ENCODE data around the gene PTER. TPM values are rescaled to one million over a fixed set of nuclear protein-coding genes. Genes with fewer than 3 reads are reported as not detected.

PTER gene
- total and polyA plus RNA-seq, 10 of the 15 experiments (the other 5 are each of a cell fraction or from before 2014, with no cell fraction given), result 16.0 to 31.2 (median 23.1) TPM

- ChIA-PET POLR2A (interaction anchor here (0.9 to 1.2 kb wide), 2 partner anchors 37 to 41 kb away, joined by 3 to 6 read pairs; partner anchors contain the start of gene PTER), CTCF (no interaction called here), RAD21 (ENCODE audit: unreplicated experiment) (interaction anchor here (0.7 kb wide), 1 partner anchor 870 kb away, joined by 3 read pairs; no protein-coding TSS in a partner anchor), SMC1A (ENCODE audit: uncharacterized antibody, unreplicated experiment) (interaction anchor here (0.9 to 1.4 kb wide), 2 partner anchors 9 to 40 kb away, joined by 4 to 7 read pairs; no protein-coding TSS in a partner anchor)
- in situ Hi-C loops (cut with MboI) (no loop called here), intact Hi-C loops (cut with micrococcal nuclease; ENCODE audit: unreplicated experiment) (no loop called here)
- Histone ChIP-seq H3K9me3 (replicated peaks; ENCODE audit: control insufficient read depth, insufficient read depth, low read length) (no peaks in the 10 kb centered on the region), H3K4me2 (ENCODE audit: control insufficient read depth, insufficient read depth) (no peak overlapping the region; the same call in 1 of the 2 replicates), H4K20me1 (ENCODE audit: control insufficient read depth, insufficient read depth) (no peaks in the 10 kb centered on the region), H3K27ac (ENCODE audit: control insufficient read depth, insufficient read depth) (no peak overlapping the region), H3K4me1 (ENCODE audit: control insufficient read depth, insufficient read depth, low read length) (no peaks in the 10 kb centered on the region), H3K9ac (ENCODE audit: control insufficient read depth, insufficient read depth, low read length) (no peak overlapping the region), H3K27me3 (replicated peaks in 1 of 2; ENCODE audit: control insufficient read depth in 2 of 2, insufficient read depth in 2 of 2, low read length in 1 of 2) (no peaks in the 10 kb centered on the region), H3K4me3 (no peak overlapping the region), H2AFZ (ENCODE audit: control insufficient read depth, low read depth, low read length) (no peak overlapping the region), H3K36me3 (ENCODE audit: control insufficient read depth in 2 of 2, insufficient read depth in 2 of 2, low read length in 1 of 2) (no peaks in the 10 kb centered on the region), H3K79me2 (ENCODE audit: control insufficient read depth, insufficient read depth, low read length) (no peaks in the 10 kb centered on the region)
- no TSS peak for BruUV-seq (replicated peaks)
- DNase-seq (ENCODE audit: low read depth, low spot score) (peak; percentile 5), FAIRE-seq (no peak), ATAC-seq (peak; percentile 59)
- 89% methylated on average over 1 of the region's 1 CpG for WGBS (ENCODE audit: insufficient coverage, insufficient replicate concordance, low lambda C conversion rate, missing lambda C conversion rate)
- TF ChIP-seq, protein P1, sequence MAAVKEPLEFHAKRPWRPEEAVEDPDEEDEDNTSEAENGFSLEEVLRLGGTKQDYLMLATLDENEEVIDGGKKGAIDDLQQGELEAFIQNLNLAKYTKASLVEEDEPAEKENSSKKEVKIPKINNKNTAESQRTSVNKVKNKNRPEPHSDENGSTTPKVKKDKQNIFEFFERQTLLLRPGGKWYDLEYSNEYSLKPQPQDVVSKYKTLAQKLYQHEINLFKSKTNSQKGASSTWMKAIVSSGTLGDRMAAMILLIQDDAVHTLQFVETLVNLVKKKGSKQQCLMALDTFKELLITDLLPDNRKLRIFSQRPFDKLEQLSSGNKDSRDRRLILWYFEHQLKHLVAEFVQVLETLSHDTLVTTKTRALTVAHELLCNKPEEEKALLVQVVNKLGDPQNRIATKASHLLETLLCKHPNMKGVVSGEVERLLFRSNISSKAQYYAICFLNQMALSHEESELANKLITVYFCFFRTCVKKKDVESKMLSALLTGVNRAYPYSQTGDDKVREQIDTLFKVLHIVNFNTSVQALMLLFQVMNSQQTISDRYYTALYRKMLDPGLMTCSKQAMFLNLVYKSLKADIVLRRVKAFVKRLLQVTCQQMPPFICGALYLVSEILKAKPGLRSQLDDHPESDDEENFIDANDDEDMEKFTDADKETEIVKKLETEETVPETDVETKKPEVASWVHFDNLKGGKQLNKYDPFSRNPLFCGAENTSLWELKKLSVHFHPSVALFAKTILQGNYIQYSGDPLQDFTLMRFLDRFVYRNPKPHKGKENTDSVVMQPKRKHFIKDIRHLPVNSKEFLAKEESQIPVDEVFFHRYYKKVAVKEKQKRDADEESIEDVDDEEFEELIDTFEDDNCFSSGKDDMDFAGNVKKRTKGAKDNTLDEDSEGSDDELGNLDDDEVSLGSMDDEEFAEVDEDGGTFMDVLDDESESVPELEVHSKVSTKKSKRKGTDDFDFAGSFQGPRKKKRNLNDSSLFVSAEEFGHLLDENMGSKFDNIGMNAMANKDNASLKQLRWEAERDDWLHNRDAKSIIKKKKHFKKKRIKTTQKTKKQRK (IDR thresholded peaks at IDR 0.05; ENCODE audit: low read depth, low read length), result no peak
- TF ChIP-seq, protein P2, sequence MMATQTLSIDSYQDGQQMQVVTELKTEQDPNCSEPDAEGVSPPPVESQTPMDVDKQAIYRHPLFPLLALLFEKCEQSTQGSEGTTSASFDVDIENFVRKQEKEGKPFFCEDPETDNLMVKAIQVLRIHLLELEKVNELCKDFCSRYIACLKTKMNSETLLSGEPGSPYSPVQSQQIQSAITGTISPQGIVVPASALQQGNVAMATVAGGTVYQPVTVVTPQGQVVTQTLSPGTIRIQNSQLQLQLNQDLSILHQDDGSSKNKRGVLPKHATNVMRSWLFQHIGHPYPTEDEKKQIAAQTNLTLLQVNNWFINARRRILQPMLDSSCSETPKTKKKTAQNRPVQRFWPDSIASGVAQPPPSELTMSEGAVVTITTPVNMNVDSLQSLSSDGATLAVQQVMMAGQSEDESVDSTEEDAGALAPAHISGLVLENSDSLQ (IDR thresholded peaks at IDR 0.05), result no peak
- no peak for TF ChIP-seq ZNF24 (IDR thresholded peaks at IDR 0.05)
- TF ChIP-seq, protein P3, sequence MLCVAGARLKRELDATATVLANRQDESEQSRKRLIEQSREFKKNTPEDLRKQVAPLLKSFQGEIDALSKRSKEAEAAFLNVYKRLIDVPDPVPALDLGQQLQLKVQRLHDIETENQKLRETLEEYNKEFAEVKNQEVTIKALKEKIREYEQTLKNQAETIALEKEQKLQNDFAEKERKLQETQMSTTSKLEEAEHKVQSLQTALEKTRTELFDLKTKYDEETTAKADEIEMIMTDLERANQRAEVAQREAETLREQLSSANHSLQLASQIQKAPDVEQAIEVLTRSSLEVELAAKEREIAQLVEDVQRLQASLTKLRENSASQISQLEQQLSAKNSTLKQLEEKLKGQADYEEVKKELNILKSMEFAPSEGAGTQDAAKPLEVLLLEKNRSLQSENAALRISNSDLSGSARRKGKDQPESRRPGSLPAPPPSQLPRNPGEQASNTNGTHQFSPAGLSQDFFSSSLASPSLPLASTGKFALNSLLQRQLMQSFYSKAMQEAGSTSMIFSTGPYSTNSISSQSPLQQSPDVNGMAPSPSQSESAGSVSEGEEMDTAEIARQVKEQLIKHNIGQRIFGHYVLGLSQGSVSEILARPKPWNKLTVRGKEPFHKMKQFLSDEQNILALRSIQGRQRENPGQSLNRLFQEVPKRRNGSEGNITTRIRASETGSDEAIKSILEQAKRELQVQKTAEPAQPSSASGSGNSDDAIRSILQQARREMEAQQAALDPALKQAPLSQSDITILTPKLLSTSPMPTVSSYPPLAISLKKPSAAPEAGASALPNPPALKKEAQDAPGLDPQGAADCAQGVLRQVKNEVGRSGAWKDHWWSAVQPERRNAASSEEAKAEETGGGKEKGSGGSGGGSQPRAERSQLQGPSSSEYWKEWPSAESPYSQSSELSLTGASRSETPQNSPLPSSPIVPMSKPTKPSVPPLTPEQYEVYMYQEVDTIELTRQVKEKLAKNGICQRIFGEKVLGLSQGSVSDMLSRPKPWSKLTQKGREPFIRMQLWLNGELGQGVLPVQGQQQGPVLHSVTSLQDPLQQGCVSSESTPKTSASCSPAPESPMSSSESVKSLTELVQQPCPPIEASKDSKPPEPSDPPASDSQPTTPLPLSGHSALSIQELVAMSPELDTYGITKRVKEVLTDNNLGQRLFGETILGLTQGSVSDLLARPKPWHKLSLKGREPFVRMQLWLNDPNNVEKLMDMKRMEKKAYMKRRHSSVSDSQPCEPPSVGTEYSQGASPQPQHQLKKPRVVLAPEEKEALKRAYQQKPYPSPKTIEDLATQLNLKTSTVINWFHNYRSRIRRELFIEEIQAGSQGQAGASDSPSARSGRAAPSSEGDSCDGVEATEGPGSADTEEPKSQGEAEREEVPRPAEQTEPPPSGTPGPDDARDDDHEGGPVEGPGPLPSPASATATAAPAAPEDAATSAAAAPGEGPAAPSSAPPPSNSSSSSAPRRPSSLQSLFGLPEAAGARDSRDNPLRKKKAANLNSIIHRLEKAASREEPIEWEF (IDR thresholded peaks at IDR 0.05; ENCODE audit: insufficient replicate concordance, low read depth, low read length), result no peak
- TF ChIP-seq SMAD5 (IDR thresholded peaks at IDR 0.05; ENCODE audit: low read depth), result no peak
- TF ChIP-seq POLR2A (IDR thresholded peaks at IDR 0.05; ENCODE audit: low read depth, low read length), result no peak
- no peak for TF ChIP-seq HDGF (IDR thresholded peaks at IDR 0.05)
- no peak for TF ChIP-seq NFXL1 (IDR thresholded peaks at IDR 0.05; ENCODE audit: borderline replicate concordance)
- TF ChIP-seq NFIC (IDR thresholded peaks at IDR 0.05; ENCODE audit: low read depth, low read length), result no peak
- no peak for TF ChIP-seq STAT3 (IDR thresholded peaks at IDR 0.05; ENCODE audit: low read depth, low read length)
These were observed 40.9 kb downstream of the PTER start for GRCh38 chr10:16477757-16478156.
